GM10266 (cell line): ENCODE results near the gene IFITM1.
"Not testable (repeated sequence)": the region's sequence is repeated elsewhere in the genome, so short reads cannot be mapped to it uniquely, and the experiment has no call there.

Experiments
- DNase-seq: peaks from one replicate; pipeline ENCODE4 v3.0.0; 2012; ENCODE audit errors: extremely low spot score
- TF ChIP-seq, protein P1 (sequence below): IDR thresholded peaks from 2 replicates; pipeline ENCODE4 v1.5.1; 2012; ENCODE audit warnings: mild to moderate bottlenecking, low read depth; ENCODE audit not compliant: control insufficient read depth, insufficient read depth; ENCODE audit errors: missing control alignments

Gene IFITM1

DNA sequence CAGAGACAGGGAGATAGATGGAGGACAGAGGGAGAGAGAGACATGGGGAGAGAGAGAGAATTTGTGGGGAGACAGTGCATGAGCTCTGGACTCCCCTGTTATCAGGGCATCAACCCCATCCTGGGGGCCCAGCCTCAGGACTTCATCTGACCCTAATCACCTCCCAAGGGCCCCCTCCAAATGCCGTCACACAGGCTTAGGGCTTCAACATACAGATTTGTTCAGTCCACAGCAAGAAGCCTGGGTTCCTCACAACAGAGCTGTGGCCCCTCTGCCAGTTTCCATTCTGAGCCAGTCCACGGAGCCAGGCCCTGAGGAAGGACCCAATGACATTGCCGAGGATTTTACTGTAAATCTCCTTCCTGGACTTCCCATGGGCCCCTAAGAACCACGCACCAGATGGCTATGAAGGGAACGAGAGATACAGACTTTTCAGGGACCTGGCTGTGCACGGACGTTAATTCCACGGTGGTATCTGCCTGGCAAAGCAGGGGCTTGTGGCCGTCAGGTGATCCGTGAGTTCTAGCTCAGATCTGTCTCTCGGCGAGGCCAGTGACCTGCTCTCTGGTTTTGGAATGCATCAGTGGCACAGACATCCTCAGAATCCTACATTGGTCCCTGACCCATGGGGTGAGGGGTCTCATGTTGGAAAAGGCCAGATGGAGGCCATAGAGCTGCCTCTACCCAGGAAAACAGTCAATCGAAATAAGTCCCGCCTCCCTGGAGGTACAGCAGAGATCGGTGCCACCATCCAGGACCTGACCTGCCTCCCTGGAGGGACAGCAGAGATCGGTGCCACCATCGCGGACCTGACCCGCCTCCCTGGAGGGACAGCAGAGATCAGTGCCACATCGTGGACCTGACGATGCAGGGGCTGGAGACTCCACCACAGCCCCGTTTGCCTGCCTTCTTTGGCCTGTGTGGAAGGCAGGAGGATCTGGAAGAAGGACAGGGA, 46.8 kb downstream of the IFITM1 start:
- TF ChIP-seq, protein P1, sequence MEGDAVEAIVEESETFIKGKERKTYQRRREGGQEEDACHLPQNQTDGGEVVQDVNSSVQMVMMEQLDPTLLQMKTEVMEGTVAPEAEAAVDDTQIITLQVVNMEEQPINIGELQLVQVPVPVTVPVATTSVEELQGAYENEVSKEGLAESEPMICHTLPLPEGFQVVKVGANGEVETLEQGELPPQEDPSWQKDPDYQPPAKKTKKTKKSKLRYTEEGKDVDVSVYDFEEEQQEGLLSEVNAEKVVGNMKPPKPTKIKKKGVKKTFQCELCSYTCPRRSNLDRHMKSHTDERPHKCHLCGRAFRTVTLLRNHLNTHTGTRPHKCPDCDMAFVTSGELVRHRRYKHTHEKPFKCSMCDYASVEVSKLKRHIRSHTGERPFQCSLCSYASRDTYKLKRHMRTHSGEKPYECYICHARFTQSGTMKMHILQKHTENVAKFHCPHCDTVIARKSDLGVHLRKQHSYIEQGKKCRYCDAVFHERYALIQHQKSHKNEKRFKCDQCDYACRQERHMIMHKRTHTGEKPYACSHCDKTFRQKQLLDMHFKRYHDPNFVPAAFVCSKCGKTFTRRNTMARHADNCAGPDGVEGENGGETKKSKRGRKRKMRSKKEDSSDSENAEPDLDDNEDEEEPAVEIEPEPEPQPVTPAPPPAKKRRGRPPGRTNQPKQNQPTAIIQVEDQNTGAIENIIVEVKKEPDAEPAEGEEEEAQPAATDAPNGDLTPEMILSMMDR, result no peak
- DNase-seq, result peak; percentile 48

DNA sequence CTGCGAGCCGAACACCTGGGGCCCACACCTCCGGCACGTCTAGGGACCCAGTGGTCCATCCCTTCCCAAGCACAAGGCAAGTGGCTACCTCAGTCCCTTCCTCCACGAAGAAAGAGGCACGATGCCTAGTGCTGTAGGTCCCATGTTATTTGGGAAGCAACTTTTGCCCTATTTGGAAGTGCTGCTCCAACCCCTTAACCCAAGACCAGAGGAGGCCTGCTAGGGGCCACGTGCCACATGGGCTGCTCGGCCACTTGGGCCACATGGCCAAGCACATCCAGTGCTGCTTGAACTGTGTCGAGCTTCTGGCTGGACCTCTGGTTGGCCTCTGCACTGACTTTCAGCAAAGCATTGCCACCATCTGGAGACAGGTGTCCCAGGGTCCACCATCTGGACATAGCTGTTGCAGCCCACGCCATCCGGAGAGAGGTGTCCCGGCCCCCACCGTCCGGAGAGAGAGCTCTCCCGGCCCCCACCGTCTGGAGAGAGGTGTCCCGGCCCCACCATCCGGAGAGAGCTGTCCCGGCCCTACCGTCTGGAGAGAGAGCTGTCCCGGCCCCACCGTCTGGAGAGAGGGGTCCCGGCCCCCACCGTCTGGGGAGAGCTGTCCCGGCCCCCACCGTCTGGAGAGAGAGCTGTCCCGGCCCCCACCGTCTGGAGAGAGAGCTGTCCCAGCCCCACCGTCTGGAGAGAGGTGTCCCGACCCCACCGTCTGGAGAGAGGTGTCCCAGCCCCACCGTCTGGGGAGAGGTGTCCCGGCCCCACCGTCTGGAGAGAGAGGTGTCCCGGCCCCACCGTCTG, 49.0 kb downstream of the IFITM1 start:
- TF ChIP-seq, protein P1, result no peak
- DNase-seq, result peak; percentile 11

DNA sequence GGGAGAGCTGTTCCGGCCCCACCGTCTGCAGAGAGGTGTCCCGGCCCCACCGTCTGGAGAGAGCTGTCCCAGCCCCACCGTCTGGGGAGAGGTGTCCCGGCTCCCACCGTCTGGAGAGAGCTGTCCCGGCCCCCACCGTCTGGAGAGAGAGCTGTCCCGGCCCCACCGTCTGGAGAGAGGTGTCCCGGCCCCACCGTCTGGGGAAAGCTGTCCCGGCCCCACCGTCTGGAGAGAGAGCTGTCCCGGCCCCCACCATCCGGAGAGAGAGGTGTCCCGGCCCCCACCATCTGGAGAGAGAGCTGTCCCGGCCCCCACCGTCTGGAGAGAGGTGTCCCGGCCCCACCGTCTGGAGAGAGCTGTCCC, 49.6 kb downstream of the IFITM1 start:
- not testable (repeated sequence) for DNase-seq

DNA sequence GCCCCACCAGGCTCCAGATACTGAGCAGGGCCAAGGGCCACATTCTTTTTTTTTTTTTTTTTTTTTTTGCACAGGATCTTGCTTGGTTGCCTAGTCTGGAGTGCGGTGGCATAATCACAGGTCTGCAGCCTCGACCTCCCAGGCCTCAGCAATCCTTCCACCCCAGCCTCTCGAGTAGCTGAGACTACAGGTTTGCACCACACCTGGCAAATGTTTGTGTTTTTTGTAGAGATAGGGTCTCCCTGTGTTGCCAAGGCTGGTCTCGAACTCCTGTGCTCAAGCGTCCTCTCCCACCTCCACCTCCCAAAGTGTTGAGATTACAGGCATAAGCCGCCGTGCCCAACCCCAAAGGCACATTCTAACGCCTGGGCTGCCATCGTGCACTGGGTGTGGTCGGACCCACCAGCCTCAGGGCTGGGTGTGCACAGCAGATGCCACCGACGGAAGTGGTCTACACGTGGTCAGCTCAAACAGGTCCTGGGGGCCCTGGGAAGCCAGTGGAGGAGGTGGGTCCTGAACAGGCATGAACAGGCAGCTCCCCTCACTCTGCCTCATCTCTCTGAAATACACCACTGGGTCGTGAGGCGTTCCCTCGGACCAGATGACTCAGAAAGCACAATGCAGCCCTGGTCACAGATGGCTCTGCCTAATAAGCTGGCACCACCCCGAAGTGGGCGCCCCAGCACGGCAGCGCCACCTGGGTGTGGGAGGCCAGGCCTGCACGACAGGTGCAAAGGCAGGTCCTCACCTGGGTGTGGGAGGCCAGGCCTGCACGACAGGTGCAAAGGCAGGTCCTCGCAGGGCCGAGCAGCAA, 50.3 kb downstream of the IFITM1 start:
- TF ChIP-seq, protein P1, result peak; percentile 47
- DNase-seq, result peak; percentile 43
